ENCODE data around the gene CFAP68. TPM values are rescaled to one million over a fixed set of nuclear protein-coding genes. Genes with fewer than 3 reads are reported as not detected.
"Not testable (repeated sequence)": the region's sequence is repeated elsewhere in the genome, so short reads cannot be mapped to it uniquely, and the experiment has no call there.

The CFAP68 gene
- total RNA-seq, 1 experiment from 2014 or later: 8.6 TPM

DNA sequence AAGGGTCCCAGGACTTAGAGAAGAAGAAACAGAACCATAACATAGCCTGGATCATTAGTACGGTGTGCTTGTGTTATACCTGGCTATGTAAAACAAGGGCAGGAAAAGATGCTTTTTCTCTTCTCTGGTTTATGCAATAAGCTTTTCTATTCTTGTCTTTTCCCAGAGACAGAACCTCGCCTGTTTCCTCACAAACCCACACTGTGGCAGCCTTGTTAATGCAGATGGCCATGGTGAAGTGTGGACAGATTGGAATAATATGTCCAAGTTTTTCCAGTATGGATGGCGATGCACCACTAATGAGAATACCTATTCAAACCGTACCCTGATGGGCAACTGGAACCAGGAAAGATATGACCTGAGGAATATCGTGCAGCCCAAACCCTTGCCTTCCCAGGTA is 2.9 kb downstream of the CFAP68 start:
- Histone ChIP-seq H3K36me3 (no peaks in the 10 kb centered on the region), H3K27ac (no peak overlapping the region), H3K9me3 (replicated peaks) (no peaks in the 10 kb centered on the region), H3K27me3 (replicated peaks) (no peaks in the 10 kb centered on the region), H3K4me3 (no peak overlapping the region), H3K4me1 (replicated peaks) (peaks cover 4% of the 10 kb centered on the region; the same call in 1 of the 2 replicates)
- DNase-seq (ENCODE audit: low read depth in 1 of 2, low spot score in 2 of 2): no peak

GRCh38 chr11:111885053-111885452 is 5.7 kb downstream of the CFAP68 start:
- not testable (repeated sequence) for H3K27me3 ChIP-seq (replicated peaks); H3K36me3 ChIP-seq; DNase-seq (ENCODE audit: low read depth in 1 of 2, low spot score in 2 of 2); H3K27ac ChIP-seq; H3K9me3 ChIP-seq (replicated peaks); H3K4me3 ChIP-seq; H3K4me1 ChIP-seq (replicated peaks)

DNA sequence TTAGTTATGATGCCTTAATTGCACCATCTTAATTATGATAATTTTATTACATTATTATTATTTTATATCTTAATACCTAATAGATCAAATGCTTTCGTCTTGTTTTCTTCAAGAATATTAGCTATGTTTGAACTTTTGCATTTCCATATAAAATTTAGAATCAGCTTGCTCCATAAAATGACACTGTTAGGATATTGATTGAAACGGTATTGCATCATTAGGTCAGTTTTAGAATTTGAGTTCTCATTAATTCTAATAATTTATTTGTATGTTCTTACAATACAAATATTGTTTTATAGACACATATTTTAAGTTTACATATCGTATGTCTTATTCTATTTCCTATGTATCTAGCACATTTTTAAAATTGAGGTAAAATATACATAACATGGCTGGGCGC is 6.7 kb downstream of the CFAP68 start:
- Histone ChIP-seq H3K4me3 (no peak overlapping the region), H3K9me3 (replicated peaks) (no peaks in the 10 kb centered on the region), H3K36me3 (no peaks in the 10 kb centered on the region), H3K27me3 (replicated peaks) (no peaks in the 10 kb centered on the region), H3K4me1 (replicated peaks) (no peaks in the 10 kb centered on the region), H3K27ac (no peak overlapping the region)
- no peak for DNase-seq (ENCODE audit: low read depth in 1 of 2, low spot score in 2 of 2)

- no peak overlapping the region for H3K4me3 ChIP-seq
- no peaks in the 10 kb centered on the region for H3K27me3 ChIP-seq (replicated peaks)
- H3K4me1 ChIP-seq (replicated peaks): no peaks in the 10 kb centered on the region
- DNase-seq (ENCODE audit: low read depth in 1 of 2, low spot score in 2 of 2): no peak
- no peak overlapping the region for H3K27ac ChIP-seq
- no peaks in the 10 kb centered on the region for H3K9me3 ChIP-seq (replicated peaks)
- no peaks in the 10 kb centered on the region for H3K36me3 ChIP-seq
These were observed 7.5 kb downstream of the CFAP68 start for GRCh38 chr11:111886844-111887243.

- Histone ChIP-seq H3K4me3 (no peak overlapping the region), H3K27ac (no peak overlapping the region), H3K4me1 (replicated peaks) (no peaks in the 10 kb centered on the region), H3K27me3 (replicated peaks) (no peaks in the 10 kb centered on the region), H3K36me3 (no peaks in the 10 kb centered on the region), H3K9me3 (replicated peaks) (no peaks in the 10 kb centered on the region)
- DNase-seq (ENCODE audit: low read depth in 1 of 2, low spot score in 2 of 2): no peak
These were observed 26.1 kb downstream of the CFAP68 start for GRCh38 chr11:111905411-111905810.

GRCh38 chr11:111906680-111907079 is 27.3 kb downstream of the CFAP68 start:
- Histone ChIP-seq H3K27me3 (replicated peaks) (no peaks in the 10 kb centered on the region), H3K36me3 (no peaks in the 10 kb centered on the region), H3K9me3 (replicated peaks) (no peaks in the 10 kb centered on the region), H3K4me1 (replicated peaks) (peaks cover 3% of the 10 kb centered on the region), H3K4me3 (no peak overlapping the region), H3K27ac (no peak overlapping the region)
- no peak for DNase-seq (ENCODE audit: low read depth in 1 of 2, low spot score in 2 of 2)

DNA sequence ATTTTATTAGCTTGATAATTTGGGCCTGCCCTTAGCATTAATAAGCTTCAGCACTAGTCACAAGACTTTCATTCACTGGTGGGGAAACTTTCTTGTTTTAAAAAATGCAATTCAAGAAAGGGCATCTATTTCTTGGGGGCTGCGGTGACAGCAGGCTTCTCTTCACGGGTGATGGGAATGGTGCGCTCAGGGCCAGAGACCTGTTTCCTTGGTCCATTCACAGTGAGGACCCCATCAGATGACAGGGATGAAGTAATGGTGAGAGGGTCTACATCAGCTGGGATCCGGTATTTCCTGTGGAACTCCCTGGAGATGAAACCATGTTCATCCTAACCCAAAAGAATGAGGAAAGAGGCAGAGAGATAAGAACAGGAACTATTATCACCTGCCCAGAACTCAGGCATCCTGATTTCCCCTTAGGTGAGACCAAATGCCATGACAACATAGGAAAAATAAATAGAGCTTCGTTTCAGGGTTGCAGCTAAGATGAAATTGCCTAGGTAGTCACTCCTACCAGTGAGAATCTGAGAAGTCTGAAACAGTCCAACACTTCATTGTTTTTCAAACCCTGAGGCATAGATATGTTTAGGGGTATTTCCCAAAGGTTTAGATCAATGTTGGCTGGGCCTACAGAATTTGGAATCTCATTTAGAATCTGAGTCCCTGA is 29.4 kb downstream of the CFAP68 start:
- Histone ChIP-seq H3K9me3 (replicated peaks) (no peaks in the 10 kb centered on the region), H3K36me3 (no peaks in the 10 kb centered on the region), H3K4me1 (replicated peaks) (peaks cover 15% of the 10 kb centered on the region), H3K4me3 (no peak overlapping the region), H3K27ac (no peak overlapping the region), H3K27me3 (replicated peaks) (no peaks in the 10 kb centered on the region)
- DNase-seq (ENCODE audit: low read depth in 1 of 2, low spot score in 2 of 2): no peak

GRCh38 chr11:111909378-111909777 is 30.0 kb downstream of the CFAP68 start:
- no peaks in the 10 kb centered on the region for H3K27me3 ChIP-seq (replicated peaks)
- no peak overlapping the region for H3K4me3 ChIP-seq
- no peak overlapping the region for H3K27ac ChIP-seq
- H3K9me3 ChIP-seq (replicated peaks): no peaks in the 10 kb centered on the region
- no peak for DNase-seq (ENCODE audit: low read depth in 1 of 2, low spot score in 2 of 2)
- peaks cover 21% of the 10 kb centered on the region for H3K4me1 ChIP-seq (replicated peaks)
- H3K36me3 ChIP-seq: no peaks in the 10 kb centered on the region

- no peak for DNase-seq (ENCODE audit: low read depth in 1 of 2, low spot score in 2 of 2)
- Histone ChIP-seq H3K9me3 (replicated peaks) (no peaks in the 10 kb centered on the region), H3K27me3 (replicated peaks) (no peaks in the 10 kb centered on the region), H3K27ac (no peak overlapping the region), H3K4me1 (replicated peaks) (peaks cover 24% of the 10 kb centered on the region), H3K36me3 (no peaks in the 10 kb centered on the region), H3K4me3 (no peak overlapping the region)
These were observed 31.6 kb downstream of the CFAP68 start for GRCh38 chr11:111910676-111911562.

GRCh38 chr11:111911563-111912401 is 32.4 kb downstream of the CFAP68 start, which contains the start of gene CRYAB:
CRYAB (minus strand) TSS chr11:111911770; CDS start chr11:111911724, 46 bp downstream.
- peak; percentile 49 to 52 for DNase-seq (ENCODE audit: low read depth in 1 of 2, low spot score in 2 of 2)
- peaks cover 24% of the 10 kb centered on the region for H3K4me1 ChIP-seq (replicated peaks)
- no peak within 1 kb of the TSS; the same call in 1 of the 2 replicates for H3K27ac ChIP-seq
- H3K9me3 ChIP-seq (replicated peaks): no peaks in the 10 kb centered on the region
- no peaks in the 10 kb centered on the region for H3K36me3 ChIP-seq
- H3K4me3 ChIP-seq: no peak within 1 kb of the TSS
- H3K27me3 ChIP-seq (replicated peaks): no peaks in the 10 kb centered on the region

DNA sequence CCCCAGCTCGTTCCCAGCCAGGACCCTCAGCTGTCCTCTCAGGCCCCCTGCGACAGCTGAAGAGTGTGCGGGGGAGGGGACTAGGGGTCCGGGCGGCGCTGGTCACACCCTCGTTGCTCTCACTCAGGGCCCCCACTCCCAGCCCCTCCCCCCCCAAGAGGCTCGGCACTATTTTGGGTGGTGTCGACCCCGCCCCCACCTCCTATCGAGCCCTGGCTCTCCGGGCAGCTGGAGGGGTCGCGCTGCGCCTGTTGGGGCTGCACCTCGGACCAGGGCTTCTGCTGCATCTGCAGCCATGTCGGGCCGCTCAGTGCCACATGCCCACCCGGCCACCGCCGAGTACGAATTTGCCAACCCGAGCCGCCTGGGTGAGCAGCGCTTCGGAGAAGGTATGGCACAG is 33.2 kb downstream of the CFAP68 start, which contains the start of gene HSPB2:
Gene HSPB2 (plus strand): TSS at position 200 of the 400 bp plus-strand sequence. CDS start 96 bp downstream, at position 296.
- Histone ChIP-seq H3K4me1 (replicated peaks) (peaks cover 24% of the 10 kb centered on the region), H3K9me3 (replicated peaks) (no peaks in the 10 kb centered on the region), H3K36me3 (no peaks in the 10 kb centered on the region), H3K4me3 (no peak within 1 kb of the TSS), H3K27me3 (replicated peaks) (no peaks in the 10 kb centered on the region), H3K27ac (no peak within 1 kb of the TSS; the same call in 1 of the 2 replicates)
- DNase-seq (ENCODE audit: low read depth in 1 of 2, low spot score in 2 of 2): no peak

DNA sequence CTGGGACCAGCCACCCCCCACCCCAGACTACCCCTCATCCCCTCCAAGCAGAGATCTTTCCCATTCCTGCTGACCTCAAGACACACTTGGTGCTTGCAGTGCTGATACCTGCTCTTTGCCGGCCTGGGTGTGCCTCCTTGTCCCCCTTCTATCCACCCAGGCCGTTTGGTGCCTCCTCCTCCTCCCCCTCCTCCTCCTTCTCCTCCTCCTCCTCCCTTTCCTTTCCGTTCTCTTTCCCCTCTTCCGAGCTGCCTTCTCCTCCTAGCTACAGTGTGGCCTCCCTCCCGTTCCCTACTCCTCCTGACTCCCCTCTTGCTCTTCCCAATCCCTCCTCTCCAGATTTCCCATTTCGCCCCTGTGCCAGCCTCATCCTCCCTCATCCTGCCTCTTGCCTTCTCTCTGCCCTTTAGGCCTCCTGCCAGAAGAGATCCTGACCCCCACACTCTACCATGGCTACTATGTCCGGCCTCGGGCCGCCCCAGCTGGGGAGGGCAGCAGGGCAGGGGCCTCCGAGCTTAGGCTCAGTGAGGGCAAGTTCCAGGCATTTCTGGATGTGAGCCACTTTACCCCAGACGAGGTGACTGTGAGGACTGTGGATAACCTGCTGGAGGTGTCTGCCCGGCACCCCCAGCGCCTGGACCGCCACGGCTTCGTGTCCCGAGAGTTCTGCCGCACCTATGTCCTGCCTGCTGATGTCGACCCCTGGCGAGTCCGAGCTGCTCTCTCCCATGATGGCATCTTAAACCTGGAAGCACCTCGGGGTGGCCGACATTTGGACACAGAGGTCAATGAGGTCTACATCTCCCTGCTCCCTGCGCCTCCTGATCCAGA is 33.9 kb downstream of the CFAP68 start:
- Histone ChIP-seq H3K4me3 (no peak overlapping the region), H3K27me3 (replicated peaks) (no peaks in the 10 kb centered on the region), H3K4me1 (replicated peaks) (peaks cover 24% of the 10 kb centered on the region), H3K36me3 (no peaks in the 10 kb centered on the region), H3K27ac (peak overlapping the region; percentile 57; the same call in 1 of the 2 replicates), H3K9me3 (replicated peaks) (no peaks in the 10 kb centered on the region)
- DNase-seq (ENCODE audit: low read depth in 1 of 2, low spot score in 2 of 2): no peak

DNA sequence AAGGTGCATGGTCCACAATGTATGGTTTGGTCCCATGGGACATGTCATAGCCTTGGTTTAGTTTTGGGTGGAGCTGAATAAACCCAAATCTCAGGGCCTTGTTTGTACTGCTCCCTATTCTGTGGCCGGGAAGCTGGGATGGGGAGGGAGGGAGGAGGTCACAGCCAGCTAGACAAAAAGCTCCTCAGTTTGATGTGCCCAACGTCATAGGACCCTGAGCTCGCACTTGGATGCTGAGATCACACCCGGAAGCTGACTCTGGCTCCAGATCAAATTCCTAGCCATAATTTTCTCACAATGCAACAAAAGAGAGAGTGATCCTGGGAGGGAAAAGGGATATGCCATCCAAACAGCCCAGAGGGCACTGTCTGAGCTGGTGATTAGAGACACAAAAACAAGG is 34.7 kb downstream of the CFAP68 start:
- Histone ChIP-seq H3K4me1 (replicated peaks) (peaks cover 24% of the 10 kb centered on the region), H3K9me3 (replicated peaks) (no peaks in the 10 kb centered on the region), H3K27ac (peak overlapping the region; percentile 57), H3K36me3 (no peaks in the 10 kb centered on the region), H3K4me3 (no peak overlapping the region), H3K27me3 (replicated peaks) (no peaks in the 10 kb centered on the region)
- DNase-seq (ENCODE audit: low read depth in 1 of 2, low spot score in 2 of 2): peak in 1 of 2 experiments; percentile 66
